IMR-90 (cell line): ENCODE results near the gene CAPN2.

Experiments
- BHLHE40 ChIP-seq: fragments of 150-350 bp; IDR thresholded peaks from 2 replicates; pipeline ENCODE4 v1.6.1; 2016; ENCODE audit warnings: mild to moderate bottlenecking, low read depth, low read length
- CEBPB ChIP-seq: IDR thresholded peaks from 2 replicates; pipeline ENCODE4 v1.6.1; 2012; ENCODE audit warnings: low read depth, low read length, improper control_type of control experiment
- CHD1 ChIP-seq: IDR thresholded peaks from 2 replicates; pipeline ENCODE4 v1.6.1; 2012; ENCODE audit warnings: low read depth, low read length, improper control_type of control experiment
- FOS ChIP-seq: fragments of 150-350 bp; IDR thresholded peaks from 2 replicates; pipeline ENCODE4 v1.6.1; 2016; ENCODE audit warnings: low read depth, low read length
- MXI1 ChIP-seq: IDR thresholded peaks from 2 replicates; pipeline ENCODE4 v1.6.1; 2012; ENCODE audit warnings: low read depth, mild to moderate bottlenecking, low read length, moderate library complexity, borderline replicate concordance
- POLR2A ChIP-seq: IDR thresholded peaks from 2 replicates; pipeline ENCODE4 v1.6.1; 2012; ENCODE audit warnings: mild to moderate bottlenecking, low read depth, low read length
- RAD21 ChIP-seq: IDR thresholded peaks from 2 replicates; pipeline ENCODE4 v1.6.1; 2012; ENCODE audit warnings: low read length, improper control_type of control experiment
- RCOR1 ChIP-seq: IDR thresholded peaks from 2 replicates; pipeline ENCODE4 v1.6.1; 2012; ENCODE audit warnings: mild to moderate bottlenecking, low read length, improper control_type of control experiment; ENCODE audit not compliant: insufficient replicate concordance
- RFX5 ChIP-seq: IDR thresholded peaks from 2 replicates; pipeline ENCODE4 v1.8.0; 2012; ENCODE audit warnings: low read depth, mild to moderate bottlenecking, low read length, moderate library complexity
- TF ChIP-seq, protein P1 (sequence below): conservative IDR thresholded peaks from 2 replicates; pipeline ENCODE4 v1.5.1; 2012; ENCODE audit warnings: mild to moderate bottlenecking, low read depth, low read length, improper control_type of control experiment
- TF ChIP-seq, protein P2 (sequence below): fragments of 150-350 bp; IDR thresholded peaks from 2 replicates; pipeline ENCODE4 v1.6.1; 2017; ENCODE audit warnings: mild to moderate bottlenecking, antibody characterized with exemption, low read length, low read depth

DNA sequence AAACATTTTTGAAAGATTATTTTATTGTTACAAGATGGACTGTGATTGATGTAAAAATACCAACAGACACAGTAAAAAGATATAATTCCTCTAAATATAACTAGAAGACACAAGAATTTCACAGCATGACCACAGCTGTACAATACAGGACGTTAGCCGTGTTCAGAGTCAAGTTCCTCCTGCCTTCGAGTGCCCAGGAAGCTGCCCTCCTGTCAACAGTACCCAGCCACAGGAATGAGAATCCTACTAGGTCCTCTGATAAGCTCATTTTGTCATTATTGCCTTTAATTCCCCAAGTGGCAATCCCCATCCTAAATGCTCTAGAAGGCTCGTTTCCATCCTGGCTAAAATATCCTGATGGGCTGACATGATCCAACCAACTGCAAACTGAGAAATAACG is 16.4 kb upstream of the CAPN2 start:
- TF ChIP-seq, protein P1, sequence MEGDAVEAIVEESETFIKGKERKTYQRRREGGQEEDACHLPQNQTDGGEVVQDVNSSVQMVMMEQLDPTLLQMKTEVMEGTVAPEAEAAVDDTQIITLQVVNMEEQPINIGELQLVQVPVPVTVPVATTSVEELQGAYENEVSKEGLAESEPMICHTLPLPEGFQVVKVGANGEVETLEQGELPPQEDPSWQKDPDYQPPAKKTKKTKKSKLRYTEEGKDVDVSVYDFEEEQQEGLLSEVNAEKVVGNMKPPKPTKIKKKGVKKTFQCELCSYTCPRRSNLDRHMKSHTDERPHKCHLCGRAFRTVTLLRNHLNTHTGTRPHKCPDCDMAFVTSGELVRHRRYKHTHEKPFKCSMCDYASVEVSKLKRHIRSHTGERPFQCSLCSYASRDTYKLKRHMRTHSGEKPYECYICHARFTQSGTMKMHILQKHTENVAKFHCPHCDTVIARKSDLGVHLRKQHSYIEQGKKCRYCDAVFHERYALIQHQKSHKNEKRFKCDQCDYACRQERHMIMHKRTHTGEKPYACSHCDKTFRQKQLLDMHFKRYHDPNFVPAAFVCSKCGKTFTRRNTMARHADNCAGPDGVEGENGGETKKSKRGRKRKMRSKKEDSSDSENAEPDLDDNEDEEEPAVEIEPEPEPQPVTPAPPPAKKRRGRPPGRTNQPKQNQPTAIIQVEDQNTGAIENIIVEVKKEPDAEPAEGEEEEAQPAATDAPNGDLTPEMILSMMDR, result no peak
- TF ChIP-seq POLR2A (no peak), RAD21 (no peak), CEBPB (no peak), BHLHE40 (no peak), CHD1 (no peak), MXI1 (no peak), RCOR1 (no peak), FOS (no peak), RFX5 (no peak)
- TF ChIP-seq, protein P2, sequence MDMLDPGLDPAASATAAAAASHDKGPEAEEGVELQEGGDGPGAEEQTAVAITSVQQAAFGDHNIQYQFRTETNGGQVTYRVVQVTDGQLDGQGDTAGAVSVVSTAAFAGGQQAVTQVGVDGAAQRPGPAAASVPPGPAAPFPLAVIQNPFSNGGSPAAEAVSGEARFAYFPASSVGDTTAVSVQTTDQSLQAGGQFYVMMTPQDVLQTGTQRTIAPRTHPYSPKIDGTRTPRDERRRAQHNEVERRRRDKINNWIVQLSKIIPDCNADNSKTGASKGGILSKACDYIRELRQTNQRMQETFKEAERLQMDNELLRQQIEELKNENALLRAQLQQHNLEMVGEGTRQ, result no peak
